NCI-H1417 treated with DMSO at 0.1 percent for 48 hours (cell line): ENCODE data around the gene MED25.

Source experiments
- DNase-seq: peaks from one replicate; lab custom pipeline; 2025; lab: John Stamatoyannopoulos, UW

MED25 gene

DNA sequence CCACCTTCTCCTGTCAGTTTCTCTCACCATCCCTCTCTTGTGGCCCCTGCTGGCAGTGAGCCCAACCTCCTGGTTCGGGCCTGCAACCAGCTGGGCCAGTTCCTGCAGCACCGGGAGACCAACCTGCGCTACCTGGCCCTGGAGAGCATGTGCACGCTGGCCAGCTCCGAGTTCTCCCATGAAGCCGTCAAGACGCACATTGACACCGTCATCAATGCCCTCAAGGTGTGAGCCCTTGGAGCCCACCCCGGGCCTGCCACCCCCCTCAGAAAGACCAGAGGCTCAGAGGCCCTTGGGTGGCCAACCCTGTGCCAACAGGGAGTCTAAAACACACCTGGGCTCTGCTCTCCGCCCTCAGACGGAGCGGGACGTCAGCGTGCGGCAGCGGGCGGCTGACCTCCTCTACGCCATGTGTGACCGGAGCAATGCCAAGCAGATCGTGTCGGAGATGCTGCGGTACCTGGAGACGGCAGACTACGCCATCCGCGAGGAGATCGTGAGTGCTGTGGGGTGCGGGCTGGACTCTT lies 18.8 kb upstream of the MED25 start:
- no peak for DNase-seq

DNA sequence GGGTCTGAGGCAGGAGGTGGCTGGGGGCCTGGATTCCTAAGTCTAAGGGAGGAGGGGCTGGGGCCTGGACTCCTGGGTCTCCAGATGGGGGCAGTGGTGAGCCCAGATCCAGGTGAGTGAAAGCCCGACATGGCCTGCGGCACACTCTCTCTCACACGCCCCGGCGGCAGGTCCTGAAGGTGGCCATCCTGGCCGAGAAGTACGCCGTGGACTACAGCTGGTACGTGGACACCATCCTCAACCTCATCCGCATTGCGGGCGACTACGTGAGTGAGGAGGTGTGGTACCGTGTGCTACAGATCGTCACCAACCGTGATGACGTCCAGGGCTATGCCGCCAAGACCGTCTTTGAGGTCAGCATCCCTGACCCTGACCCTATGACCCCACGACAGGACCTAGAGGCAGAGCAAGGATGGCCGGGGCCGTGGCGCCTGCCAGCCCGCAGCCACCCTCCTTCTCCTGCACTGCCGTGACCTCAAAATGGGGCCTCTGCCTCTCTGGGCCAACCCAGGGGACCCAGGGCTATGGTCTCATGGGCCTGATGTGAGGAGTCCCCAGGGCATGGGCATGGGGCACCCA lies 18.2 kb upstream of the MED25 start:
- DNase-seq = no peak

DNA sequence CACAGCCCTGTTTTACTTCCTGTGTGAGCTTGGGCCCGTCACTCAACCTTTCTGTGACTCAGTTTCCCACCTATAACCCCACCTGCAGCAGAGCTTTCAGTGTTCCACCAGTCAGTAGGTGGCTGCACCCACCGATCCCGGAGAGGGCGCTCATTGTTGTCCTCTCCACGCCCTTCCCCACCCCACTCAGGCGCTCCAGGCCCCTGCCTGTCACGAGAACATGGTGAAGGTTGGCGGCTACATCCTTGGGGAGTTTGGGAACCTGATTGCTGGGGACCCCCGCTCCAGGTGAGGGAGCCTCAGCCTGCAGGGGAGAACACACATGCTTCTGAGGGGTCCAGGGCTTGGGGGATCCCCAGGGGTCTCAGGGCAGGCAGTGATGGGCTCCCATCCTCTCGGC lies 17.3 kb upstream of the MED25 start:
- DNase-seq = no peak

DNA sequence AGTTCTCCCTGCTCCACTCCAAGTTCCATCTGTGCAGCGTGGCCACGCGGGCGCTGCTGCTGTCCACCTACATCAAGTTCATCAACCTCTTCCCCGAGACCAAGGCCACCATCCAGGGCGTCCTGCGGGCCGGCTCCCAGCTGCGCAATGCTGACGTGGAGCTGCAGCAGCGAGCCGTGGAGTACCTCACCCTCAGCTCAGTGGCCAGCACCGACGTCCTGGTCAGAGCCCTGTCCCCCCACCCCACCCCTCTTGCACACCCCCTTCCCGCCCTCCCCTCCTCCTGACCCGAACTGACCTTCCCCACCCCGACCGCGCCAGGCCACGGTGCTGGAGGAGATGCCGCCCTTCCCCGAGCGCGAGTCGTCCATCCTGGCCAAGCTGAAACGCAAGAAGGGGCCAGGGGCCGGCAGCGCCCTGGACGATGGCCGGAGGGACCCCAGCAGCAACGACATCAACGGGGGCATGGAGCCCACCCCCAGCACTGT lies 16.6 kb upstream of the MED25 start:
- no peak for DNase-seq

DNA sequence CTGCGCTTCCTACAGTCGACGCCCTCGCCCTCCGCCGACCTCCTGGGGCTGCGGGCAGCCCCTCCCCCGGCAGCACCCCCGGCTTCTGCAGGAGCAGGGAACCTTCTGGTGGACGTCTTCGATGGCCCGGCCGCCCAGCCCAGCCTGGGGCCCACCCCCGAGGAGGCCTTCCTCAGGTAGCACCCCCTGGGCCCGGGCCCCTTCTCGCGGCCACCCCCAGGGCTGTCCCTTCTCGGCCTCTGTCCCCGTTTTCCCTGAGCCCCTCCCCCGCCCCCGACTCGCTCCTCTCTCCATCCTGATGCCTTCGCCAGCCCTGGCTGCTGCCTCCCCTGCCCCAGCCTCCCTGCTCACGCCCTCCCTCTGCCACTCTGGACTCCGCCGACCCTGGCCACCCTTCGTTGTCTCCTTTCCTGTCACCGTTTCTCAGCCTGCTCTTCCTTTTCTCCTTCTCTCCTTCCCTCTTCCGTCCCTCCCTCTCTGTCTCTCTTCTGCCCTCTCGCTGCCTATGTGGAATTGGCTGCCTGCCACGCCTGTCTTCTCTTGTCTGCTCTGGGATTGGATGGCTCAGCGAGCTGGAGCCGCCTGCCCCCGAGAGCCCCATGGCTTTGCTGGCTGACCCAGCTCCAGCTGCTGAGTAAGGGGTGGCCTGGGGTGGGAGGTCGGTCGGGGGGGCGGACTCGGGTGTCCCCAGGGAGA lies 16.0 kb upstream of the MED25 start:
- no peak for DNase-seq

DNA sequence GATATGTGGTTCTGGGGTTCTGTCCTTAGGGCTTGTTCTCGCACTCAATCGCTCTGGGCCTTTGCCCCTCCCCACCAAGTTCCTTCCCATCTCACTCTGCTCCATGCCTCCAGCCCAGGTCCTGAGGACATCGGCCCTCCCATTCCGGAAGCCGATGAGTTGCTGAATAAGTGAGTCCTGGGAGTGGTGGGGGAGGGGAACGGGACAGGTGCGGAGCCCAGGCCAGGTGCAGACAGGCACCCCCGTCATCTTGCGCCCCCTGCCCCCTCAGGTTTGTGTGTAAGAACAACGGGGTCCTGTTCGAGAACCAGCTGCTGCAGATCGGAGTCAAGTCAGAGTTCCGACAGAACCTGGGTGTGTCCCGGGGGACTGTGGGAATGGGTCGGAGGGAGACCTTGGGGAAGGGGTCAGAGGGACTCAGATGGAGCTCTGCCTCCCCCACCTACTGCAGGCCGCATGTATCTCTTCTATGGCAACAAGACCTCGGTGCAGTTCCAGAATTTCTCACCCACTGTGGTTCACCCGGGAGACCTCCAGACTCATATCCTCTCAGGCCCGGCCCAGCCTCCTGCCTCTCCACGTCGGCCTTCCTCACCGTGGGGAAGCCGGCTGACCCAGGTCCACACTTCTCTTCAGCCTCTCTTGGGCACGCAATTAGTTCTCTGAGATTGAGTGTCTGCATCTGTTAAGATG lies 15.1 kb upstream of the MED25 start:
- DNase-seq = no peak

DNA sequence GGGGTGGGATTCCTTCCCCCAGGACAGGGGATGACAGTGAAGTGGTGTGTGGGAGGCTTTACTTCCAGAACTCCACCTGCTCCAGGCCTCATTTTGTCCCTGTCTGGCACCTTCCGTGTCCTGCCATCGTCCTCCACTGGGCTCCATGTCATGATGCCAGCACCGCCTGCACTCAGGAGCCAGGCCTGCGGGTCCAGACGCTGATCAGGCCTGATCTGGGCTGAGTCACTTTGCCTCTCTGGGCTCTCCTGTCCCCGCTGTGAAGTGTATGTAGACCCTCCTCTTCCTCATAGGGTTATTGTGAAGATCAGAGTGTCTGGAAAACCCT lies 14.6 kb upstream of the MED25 start:
- DNase-seq = no peak

DNA sequence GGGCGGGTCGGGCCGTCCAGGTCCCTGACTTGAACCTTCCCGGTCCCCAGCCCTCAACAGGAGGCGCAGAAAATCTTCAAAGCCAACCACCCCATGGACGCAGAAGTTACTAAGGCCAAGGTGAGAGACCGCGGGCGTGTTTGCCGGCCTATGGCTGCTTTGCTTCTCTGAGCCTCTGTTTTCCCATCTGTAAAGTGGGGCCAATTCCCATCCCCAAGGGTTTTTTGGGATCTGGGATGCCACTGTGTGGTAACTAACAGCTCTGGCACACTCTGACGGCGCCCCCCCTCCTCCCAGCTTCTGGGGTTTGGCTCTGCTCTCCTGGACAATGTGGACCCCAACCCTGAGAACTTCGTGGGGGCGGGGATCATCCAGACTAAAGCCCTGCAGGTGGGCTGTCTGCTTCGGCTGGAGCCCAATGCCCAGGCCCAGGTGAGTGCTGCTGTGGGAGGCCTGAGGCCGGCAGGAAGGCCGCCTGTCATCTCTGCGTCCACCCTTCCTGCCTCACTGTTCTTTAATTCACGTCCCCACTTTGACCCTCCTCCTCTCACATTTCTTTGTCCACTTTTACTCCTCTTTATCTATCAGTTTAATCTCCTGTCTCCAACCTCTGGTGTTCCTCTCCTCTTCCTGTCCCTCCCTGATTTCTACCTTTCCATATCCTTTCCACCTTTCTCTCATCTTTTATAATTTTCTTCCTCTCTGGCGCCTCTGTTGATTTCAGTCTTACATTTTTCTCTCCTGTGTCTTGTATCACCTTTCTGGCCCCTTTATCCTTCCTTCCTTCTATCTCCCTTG lies 12.1 kb upstream of the MED25 start:
- DNase-seq = no peak

DNA sequence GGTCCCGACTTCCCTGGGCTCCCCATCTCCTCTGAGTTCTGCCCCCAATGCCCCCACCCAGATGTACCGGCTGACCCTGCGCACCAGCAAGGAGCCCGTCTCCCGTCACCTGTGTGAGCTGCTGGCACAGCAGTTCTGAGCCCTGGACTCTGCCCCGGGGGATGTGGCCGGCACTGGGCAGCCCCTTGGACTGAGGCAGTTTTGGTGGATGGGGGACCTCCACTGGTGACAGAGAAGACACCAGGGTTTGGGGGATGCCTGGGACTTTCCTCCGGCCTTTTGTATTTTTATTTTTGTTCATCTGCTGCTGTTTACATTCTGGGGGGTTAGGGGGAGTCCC lies 11.5 kb upstream of the MED25 start:
- no peak for DNase-seq

DNA sequence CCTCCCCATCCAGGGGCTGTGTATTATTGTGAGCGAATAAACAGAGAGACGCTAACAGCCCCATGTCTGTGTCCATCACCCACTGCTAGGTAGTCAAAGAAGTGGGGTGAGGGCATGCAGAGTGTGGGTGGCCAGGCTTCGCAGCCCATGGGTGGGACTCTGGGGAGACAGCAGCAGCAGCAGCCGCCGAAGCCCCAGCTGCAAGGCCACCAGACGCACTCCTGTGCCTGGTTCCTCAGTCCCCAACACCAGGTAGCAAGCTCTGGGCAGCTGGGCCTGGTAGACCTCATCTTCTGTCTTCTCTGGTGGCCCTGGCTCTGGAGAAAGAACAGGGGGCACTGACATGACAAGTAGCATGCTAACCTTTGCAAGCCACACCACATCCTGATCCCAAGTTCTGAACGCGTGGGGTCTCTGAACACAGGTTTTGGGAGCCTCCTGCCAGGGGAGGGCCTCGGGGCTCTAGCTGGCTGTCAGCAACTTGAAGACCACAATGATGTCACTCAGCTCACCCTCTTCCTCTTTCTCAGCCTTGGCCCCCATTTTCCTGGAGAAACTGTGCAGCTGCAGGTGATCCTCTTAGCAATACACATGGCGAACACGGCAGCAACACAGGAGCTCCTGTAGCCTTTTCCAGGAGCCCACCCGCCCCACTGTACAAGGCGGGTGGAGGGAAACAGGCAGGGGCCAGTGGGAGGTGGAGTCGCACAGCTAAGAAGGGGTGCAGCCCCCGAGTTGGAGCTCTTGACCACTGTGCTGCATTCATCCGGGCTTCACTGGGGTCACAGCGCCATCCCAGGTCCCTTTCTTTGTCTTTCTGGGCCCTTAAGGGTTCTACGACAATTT lies 10.8 kb upstream of the MED25 start:
- no peak for DNase-seq

DNA sequence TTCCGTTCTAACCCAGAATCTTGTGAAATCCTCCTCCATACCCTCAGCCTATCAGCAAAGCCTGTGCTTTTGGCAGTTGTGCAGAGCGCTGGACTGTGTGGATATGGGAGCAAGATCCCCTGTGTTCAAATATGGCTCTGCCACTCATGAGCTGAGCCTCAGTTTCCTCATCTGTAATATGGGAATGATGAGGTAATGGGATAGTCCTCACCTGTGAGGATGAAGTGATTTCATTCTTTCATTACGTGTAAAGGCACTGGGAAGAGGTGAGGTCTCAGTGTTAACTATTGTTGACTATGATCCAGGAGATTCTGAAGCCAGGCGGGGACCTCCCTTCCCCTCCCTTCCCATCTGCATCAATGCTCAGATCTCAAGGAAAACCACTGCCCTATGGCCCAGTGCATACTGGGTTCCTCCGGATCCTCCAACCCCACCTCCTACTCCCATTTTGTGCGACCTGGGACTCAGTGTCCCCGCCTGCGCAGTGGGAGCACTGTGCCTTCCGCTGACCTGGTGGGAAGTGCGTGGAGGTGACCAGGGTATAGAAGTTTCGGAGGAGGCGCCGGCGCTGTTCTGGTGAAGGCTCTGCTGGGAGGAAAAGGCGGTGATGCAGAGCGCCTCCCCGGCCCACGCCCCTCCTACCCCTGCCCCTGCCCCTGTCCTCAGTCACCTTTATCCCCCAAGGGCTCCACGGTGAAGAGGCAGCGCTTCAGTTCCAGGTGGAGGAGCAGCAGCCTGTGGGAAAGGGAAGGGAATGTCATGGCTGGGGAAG lies 10.0 kb upstream of the MED25 start:
- DNase-seq = no peak

DNA sequence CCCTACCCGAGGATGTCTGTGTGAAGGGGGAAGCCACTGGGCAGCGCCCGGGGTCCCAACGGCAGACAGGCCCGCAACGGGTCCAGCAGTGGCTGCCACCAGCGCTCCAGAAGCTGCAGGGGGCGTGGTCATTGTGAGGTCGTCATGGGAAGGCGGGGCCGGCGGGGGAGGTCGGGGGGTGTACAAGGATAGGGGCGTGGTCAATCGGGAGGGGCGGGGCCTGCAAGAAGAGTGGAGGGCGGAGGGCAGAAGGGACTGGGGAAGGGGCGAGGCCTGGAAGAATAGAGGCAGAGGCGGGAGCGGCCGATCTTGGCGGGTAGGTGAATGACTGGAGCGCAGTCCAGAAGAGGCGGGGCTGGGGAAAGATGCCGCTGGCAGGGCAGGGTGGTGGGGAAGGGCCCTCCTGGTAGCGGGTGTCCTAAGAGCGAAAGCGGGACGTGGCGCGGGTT lies 9.4 kb upstream of the MED25 start:
- DNase-seq = peak; percentile 13

DNA sequence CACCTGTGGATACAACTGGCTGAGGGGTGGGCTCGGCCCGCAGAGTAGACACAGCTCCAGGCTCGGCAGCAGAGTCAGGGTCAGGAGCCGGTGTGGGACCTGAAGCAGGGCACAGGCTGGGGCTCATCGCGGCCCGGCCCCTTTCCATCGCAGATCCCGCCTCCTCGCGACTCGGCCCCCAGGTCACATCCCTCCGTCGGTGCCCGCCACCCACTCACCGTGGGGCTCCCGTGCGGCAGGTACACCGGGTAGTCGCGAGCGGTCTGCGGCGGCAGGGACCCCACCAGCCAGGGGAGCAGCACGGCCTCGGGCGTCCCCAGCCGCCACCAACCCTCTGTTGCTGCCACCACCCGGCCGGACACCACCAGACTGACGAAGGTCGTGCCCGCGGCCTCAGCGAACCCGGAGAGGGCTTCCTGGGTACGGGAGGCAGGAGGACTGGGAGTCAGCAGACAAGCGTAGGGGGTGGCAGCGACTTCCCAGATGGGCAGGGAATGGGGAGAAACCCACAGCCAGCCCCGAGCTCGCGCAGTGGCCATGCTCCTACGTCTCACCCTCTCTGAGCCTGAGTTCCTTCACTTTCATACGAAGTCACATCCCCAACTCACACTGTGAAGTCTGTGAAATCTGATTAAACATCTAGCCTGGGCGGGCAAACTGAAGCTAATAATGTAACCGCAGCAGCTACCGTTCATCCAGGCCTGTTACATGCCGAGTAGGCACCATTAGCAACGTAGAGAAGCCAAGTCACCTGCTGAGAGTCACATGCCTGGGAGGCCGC lies 8.7 kb upstream of the MED25 start:
- no peak for DNase-seq

DNA sequence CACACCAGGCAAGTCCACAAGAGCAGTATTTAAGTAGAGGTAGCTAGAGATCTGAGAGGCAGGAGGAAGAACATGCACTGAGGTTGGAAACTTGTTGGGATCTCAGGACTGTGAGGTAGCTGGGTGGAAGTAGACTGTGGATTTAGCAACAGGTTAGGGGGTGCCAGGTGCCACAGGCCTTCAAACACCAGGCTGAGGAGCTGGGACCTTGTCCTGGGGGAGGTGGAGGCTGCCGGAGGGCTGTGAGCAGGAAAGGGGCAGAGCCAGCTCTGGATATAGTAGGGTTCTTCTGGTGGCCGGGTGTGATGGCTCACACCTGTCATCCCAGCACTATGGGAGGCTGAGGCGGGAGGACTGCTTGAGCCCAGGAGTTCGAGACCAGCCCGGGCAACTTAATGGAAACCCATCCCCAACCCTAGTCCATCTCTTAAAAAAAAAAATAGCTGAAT lies 8.1 kb upstream of the MED25 start:
- DNase-seq = no peak

DNA sequence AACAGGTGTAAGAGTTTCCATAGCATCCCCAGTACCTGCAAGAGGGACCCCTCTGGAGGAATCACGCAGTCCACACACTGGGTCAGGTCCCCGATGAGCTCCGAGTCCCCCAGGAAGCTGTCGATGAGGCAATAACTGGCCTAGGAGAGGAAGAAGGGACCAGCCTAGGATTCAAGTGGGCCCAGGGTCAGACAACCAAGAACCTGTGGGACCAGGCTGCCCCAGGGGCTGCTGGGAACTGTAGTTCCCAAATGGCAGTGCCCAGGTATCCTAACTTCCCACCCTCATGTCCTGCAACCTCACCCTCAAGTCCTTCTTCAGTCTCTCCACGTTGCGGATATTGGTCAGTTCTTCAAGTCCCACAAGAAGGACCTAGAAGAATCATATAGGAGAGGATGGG lies 6.8 kb upstream of the MED25 start:
- no peak for DNase-seq

DNA sequence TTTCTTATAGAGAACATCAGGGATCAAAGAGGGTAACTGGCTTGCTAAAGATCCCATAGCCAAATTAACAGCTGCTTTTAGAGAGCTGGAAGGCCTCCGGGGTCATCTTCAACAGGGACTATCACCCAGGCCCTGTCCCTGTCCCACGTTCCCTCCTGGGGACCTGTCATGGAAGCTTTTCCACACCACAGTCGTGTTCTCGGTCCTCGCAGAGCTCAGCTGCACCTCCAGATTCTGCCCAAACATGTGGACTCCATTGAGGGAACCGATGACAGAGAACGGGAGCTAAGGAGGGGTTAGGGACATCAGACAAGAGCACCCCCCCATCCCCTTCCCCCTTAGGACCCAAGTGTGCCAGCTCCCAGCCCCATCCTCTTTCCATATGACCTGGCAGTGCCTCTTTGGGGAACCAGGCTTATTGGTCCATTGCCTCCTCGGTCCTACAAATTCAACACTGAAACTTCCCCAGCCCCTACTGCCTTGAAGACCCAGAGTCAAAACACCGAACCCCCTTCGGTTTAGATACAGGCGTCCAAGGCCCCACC lies 5.6 kb upstream of the MED25 start:
- DNase-seq = no peak

DNA sequence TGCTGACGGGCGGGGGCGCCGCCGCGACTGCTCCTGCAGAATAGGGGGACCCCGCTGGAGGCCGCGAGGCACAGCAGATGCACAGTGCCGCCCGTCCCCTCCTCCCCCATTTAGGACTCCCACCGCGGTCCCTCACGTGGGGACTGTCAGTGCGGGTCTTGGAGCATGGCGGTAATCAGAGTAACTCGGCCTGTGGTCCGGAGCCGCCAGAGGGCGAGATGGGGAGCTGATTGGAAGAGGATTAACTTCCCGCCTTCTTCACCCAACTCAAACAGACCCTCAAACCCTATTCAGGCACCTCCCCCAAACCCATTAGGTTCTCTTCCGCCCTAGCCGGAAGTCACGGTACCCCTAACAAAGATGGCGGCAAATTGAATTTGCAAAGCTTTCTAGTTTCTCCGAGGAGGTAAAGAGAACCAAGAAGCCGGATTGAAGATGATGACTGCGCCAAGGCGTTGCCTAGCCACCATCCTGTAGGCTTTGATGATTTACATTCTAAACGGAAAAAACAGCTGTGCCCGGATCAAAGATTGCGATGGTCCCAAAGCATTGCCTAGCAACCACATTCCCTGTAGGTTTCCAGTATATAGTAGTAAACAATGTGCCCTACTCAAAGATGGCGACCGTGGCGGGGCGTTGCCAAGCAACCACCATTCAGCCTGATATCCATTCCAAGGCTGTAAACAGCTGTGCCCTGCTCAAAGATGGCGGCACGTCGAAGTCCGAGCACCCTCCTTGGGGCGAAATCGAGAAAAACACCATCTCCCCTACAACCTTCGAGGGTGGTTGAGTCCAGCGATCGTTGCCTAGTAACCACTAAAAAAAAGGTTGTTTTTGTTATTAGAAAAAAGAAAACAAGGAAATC lies 4.9 kb upstream of the MED25 start, which contains the start of gene FUZ:
TSS of gene FUZ (minus strand) at position 296 of the 865 bp plus-strand sequence. CDS start at position 110, 186 bp downstream.
- DNase-seq = peak; percentile 96

DNA sequence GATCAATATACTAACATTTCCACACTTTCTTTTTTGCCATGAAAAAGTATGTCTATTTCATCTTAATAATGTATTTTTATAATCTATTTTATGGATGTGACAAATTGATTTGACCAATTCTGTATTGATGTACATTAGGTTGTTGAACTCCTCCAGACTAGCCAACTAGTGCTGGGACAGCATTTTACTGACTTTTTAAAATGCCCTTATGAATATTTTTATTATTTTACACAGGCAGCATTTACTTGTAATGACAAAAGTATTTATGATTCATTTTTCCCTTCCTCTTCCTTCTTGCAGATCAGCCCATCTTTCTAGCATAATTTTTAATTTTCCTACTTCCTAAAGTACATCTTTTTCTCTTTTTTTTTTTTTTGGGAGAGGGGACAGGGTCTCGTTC lies 4.1 kb upstream of the MED25 start:
- no peak for DNase-seq

DNA sequence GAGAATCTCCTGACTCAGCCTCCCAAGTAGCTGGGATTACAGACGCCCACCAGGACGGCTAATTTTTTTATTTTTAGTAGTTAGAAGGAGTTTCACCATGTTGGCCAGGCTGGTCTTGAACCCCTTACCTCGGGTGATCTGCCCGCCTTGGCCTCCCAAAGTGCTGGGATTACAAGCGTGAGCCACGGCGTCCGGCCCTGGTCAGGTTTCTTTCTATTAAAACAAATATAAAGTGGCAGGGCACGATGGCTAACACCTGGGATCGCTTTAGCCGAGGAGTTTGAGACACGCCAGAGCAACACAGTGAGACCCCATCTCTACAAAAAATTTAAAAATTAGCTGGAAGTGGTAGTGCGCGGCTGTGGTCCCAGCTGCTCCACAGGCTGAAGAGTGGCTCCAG lies 1.5 kb upstream of the MED25 start:
- DNase-seq = no peak
